Stimulated activated CD8-positive, alpha-beta memory T cell treated with anti-CD3 and anti-CD28 coated beads, Interleukin-7, amount 100 ng/mL, for 24 hours (primary cell): Measurements from ENCODE around the gene ANKRD13D.
A peak's percentile ranks its signal among the peaks of the same experiment; 100 is the strongest.

ENCODE experiments used
- DNase-seq: peaks from one replicate; pipeline ENCODE4 v3.0.0-alpha.2; 2020; ENCODE audit warnings: low read depth

Gene ANKRD13D

GRCh38 chr11:67303132-67303834 is 14.2 kb downstream of the ANKRD13D start, which contains the start of gene SSH3:
Gene SSH3, plus strand, starts transcription at chr11:67303530. Its CDS starts 96 bp downstream, at chr11:67303626.
- DNase-seq: no peak

- DNase-seq: no peak
Measured at GRCh38 chr11:67303835-67304411, 14.8 kb downstream of the ANKRD13D start.

- no peak for DNase-seq
Measured at GRCh38 chr11:67304511-67305113, 15.5 kb downstream of the ANKRD13D start.

GRCh38 chr11:67306769-67307544 is 17.9 kb downstream of the ANKRD13D start:
- no peak for DNase-seq

- DNase-seq: no peak
Measured at GRCh38 chr11:67307545-67308001, 18.5 kb downstream of the ANKRD13D start.

GRCh38 chr11:67308031-67308866 is 19.1 kb downstream of the ANKRD13D start:
- no peak for DNase-seq

- DNase-seq: no peak
Measured at GRCh38 chr11:67309166-67309565, 20.1 kb downstream of the ANKRD13D start.

- DNase-seq: no peak
Measured at GRCh38 chr11:67309661-67310061, 20.6 kb downstream of the ANKRD13D start.

- DNase-seq: no peak
Measured at GRCh38 chr11:67310246-67311050, 21.3 kb downstream of the ANKRD13D start.

- no peak for DNase-seq
Measured at GRCh38 chr11:67311051-67311555, 22.0 kb downstream of the ANKRD13D start.

GRCh38 chr11:67311556-67312082 is 22.5 kb downstream of the ANKRD13D start:
- no peak for DNase-seq

- no peak for DNase-seq
Measured at GRCh38 chr11:67312187-67313021, 23.3 kb downstream of the ANKRD13D start.

- DNase-seq: no peak
Measured at GRCh38 chr11:67313125-67313890, 24.2 kb downstream of the ANKRD13D start.

GRCh38 chr11:67314218-67314617 is 25.1 kb downstream of the ANKRD13D start:
- DNase-seq: no peak

- DNase-seq: no peak
Measured at GRCh38 chr11:67315325-67315909, 26.3 kb downstream of the ANKRD13D start.

- no peak for DNase-seq
Measured at GRCh38 chr11:67316882-67317204, 27.7 kb downstream of the ANKRD13D start.

- peak; percentile 98 for DNase-seq
Measured at GRCh38 chr11:67317205-67317887, 28.2 kb downstream of the ANKRD13D start.
